Hepatocyte (in vitro differentiated cells): Measurements from ENCODE around the gene RASSF7. TPM values are rescaled to one million over a fixed set of nuclear protein-coding genes. Genes with fewer than 3 reads are reported as not detected.

Experiments
- DNase-seq: peaks from one replicate; pipeline ENCODE4 v3.0.0-alpha.2; 2016; ENCODE audit warnings: low spot score
- H2AFZ ChIP-seq: fragments of 200-600 bp; sonication (generic); 2 replicates; pipeline ENCODE4 v1.6.0; 2016; ENCODE audit warnings: antibody characterized with exemption, mild to moderate bottlenecking
- H3K27ac ChIP-seq: fragments of 200-600 bp; sonication (generic); 2 replicates; pipeline ENCODE4 v1.5.1; 2016; ENCODE audit warnings: mild to moderate bottlenecking
- H3K27me3 ChIP-seq: fragments of 200-600 bp; sonication (generic); 2 replicates; pipeline ENCODE4 v1.6.1; 2016
- H3K36me3 ChIP-seq: fragments of 200-600 bp; sonication (generic); replicated peaks from 2 replicates; pipeline ENCODE4 v1.5.1; 2016; ENCODE audit warnings: low read depth; ENCODE audit not compliant: insufficient read depth
- H3K4me1 ChIP-seq: fragments of 200-600 bp; sonication (generic); 2 replicates; pipeline ENCODE4 v1.5.1; 2016; ENCODE audit warnings: mild to moderate bottlenecking, moderate library complexity; ENCODE audit not compliant: insufficient read depth
- H3K4me2 ChIP-seq: fragments of 200-600 bp; sonication (generic); 2 replicates; pipeline ENCODE4 v1.6.0; 2016
- H3K4me3 ChIP-seq: fragments of 200-600 bp; sonication (generic); 2 replicates; pipeline ENCODE4 v1.5.1; 2016; ENCODE audit warnings: mild to moderate bottlenecking
- H3K79me2 ChIP-seq: fragments of 200-600 bp; sonication (generic); 2 replicates; pipeline ENCODE4 v1.6.0; 2017; ENCODE audit warnings: mild to moderate bottlenecking
- H3K9me2 ChIP-seq: fragments of 200-600 bp; sonication (generic); replicated peaks from 2 replicates; pipeline ENCODE4 v1.6.0; 2017; ENCODE audit warnings: mild to moderate bottlenecking; ENCODE audit not compliant: insufficient read depth
- H3K9me3 ChIP-seq: fragments of 200-600 bp; sonication (generic); 2 replicates; pipeline ENCODE4 v1.5.1; 2016; ENCODE audit warnings: low read depth, mild to moderate bottlenecking
- H4K20me1 ChIP-seq: fragments of 200-600 bp; sonication (generic); 2 replicates; pipeline ENCODE4 v1.6.0; 2016; ENCODE audit warnings: mild to moderate bottlenecking; ENCODE audit not compliant: insufficient read depth, poor library complexity, severe bottlenecking
- EZH2 ChIP-seq: fragments of 200-600 bp; sonication (generic); IDR thresholded peaks from 2 replicates; pipeline ENCODE4 v1.6.1; 2016; ENCODE audit warnings: antibody characterized with exemption, mild to moderate bottlenecking, borderline replicate concordance
- EZH2phosphoT487 ChIP-seq: fragments of 200-600 bp; sonication (generic); IDR thresholded peaks from one replicate; pipeline ENCODE4 v1.6.1; 2018; ENCODE audit warnings: antibody characterized with exemption, mild to moderate bottlenecking, low read depth, moderate library complexity; ENCODE audit not compliant: unreplicated experiment, severe bottlenecking
- WGBS: methylation state at CpG from one replicate; pipeline ENCODE4 v1.1.6; 2016; ENCODE audit warnings: low lambda C conversion rate; ENCODE audit errors: missing lambda C conversion rate; 5-methylcytosine and 5-hydroxymethylcytosine counted together
- polyA plus RNA-seq: library from polyadenylated mRNA; unstranded; fragments of >200 nt; fragmentation: Nextera tagmentation; extraction: Ambion mirVana; gene quantifications from 2 replicates; pipeline ENCODE4 v1.2.1, GENCODE V29; 2016
- total RNA-seq: library from RNA; depleted of rRNA; stranded (reverse); fragments of >200 nt; gene quantifications from 2 replicates; pipeline ENCODE4 v1.2.3, GENCODE V29; 2014
- TF ChIP-seq, protein P1 (sequence below): fragments of 200-600 bp; sonication (generic); IDR thresholded peaks from 2 replicates; pipeline ENCODE4 v1.5.1; 2016; ENCODE audit warnings: antibody characterized with exemption, mild to moderate bottlenecking; ENCODE audit not compliant: poor library complexity

The RASSF7 gene
- total and polyA plus RNA-seq, 2 experiments from 2014 or later = 75.8 to 104 TPM

DNA sequence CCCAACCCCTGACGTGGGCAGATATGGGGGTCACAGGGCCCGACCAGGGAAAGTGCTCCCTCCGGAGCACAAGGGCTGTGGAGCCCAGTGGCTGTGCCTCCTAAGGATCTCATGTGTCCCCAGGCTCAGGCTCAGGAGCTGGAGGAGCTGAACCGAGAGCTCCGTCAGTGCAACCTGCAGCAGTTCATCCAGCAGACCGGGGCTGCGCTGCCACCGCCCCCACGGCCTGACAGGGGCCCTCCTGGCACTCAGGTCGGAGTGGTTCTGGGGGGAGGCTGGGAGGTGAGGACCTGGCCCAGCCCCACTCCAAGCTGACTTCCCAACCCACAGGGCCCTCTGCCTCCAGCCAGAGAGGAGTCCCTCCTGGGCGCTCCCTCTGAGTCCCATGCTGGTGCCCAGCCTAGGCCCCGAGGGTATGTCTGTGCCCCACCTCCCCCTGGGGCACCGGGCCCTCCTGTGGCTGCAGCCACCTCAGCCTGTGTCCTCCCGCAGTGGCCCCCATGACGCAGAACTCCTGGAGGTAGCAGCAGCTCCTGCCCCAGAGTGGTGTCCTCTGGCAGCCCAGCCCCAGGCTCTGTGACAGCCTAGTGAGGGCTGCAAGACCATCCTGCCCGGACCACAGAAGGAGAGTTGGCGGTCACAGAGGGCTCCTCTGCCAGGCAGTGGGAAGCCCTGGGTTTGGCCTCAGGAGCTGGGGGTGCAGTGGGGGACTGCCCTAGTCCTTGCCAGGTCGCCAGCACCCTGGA, 2.5 kb downstream of the RASSF7 start:
- Histone ChIP-seq H3K9me2 (no peaks in the 10 kb centered on the region), H3K4me1 (peaks cover 30% of the 10 kb centered on the region), H3K9me3 (no peaks in the 10 kb centered on the region), H4K20me1 (no peaks in the 10 kb centered on the region), H3K27me3 (no peaks in the 10 kb centered on the region), H3K79me2 (peaks cover 17% of the 10 kb centered on the region), H3K4me2 (no peak overlapping the region), H2AFZ (no peak overlapping the region), H3K4me3 (no peak overlapping the region), H3K36me3 (no peaks in the 10 kb centered on the region), H3K27ac (no peak overlapping the region)
- TF ChIP-seq EZH2phosphoT487 = no peak
- TF ChIP-seq EZH2 = no peak
- TF ChIP-seq, protein P1, sequence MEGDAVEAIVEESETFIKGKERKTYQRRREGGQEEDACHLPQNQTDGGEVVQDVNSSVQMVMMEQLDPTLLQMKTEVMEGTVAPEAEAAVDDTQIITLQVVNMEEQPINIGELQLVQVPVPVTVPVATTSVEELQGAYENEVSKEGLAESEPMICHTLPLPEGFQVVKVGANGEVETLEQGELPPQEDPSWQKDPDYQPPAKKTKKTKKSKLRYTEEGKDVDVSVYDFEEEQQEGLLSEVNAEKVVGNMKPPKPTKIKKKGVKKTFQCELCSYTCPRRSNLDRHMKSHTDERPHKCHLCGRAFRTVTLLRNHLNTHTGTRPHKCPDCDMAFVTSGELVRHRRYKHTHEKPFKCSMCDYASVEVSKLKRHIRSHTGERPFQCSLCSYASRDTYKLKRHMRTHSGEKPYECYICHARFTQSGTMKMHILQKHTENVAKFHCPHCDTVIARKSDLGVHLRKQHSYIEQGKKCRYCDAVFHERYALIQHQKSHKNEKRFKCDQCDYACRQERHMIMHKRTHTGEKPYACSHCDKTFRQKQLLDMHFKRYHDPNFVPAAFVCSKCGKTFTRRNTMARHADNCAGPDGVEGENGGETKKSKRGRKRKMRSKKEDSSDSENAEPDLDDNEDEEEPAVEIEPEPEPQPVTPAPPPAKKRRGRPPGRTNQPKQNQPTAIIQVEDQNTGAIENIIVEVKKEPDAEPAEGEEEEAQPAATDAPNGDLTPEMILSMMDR = no peak
- 90% methylated on average over 18 of the region's 18 CpGs for WGBS
- no peak for DNase-seq

- Histone ChIP-seq H4K20me1 (no peaks in the 10 kb centered on the region), H3K4me3 (no peak overlapping the region), H3K9me2 (no peaks in the 10 kb centered on the region), H3K36me3 (no peaks in the 10 kb centered on the region), H3K79me2 (peaks cover 17% of the 10 kb centered on the region), H3K27ac (no peak overlapping the region), H3K4me1 (peaks cover 32% of the 10 kb centered on the region), H3K27me3 (no peaks in the 10 kb centered on the region), H2AFZ (no peak overlapping the region), H3K9me3 (no peaks in the 10 kb centered on the region), H3K4me2 (no peak overlapping the region)
- DNase-seq = no peak
- TF ChIP-seq EZH2 (no peak), EZH2phosphoT487 (no peak)
- TF ChIP-seq, protein P1 = no peak
- WGBS = 83% methylated on average over 12 of the region's 12 CpGs
These were observed 3.2 kb downstream of the RASSF7 start for GRCh38 chr11:563812-564578.

GRCh38 chr11:565921-566509, 5.2 kb downstream of the RASSF7 start:
- H3K4me1 ChIP-seq = peaks cover 28% of the 10 kb centered on the region
- no peaks in the 10 kb centered on the region for H3K9me3 ChIP-seq
- H3K79me2 ChIP-seq = peaks cover 17% of the 10 kb centered on the region
- TF ChIP-seq, protein P1 = no peak
- TF ChIP-seq EZH2phosphoT487 (no peak), EZH2 (no peak)
- no peak overlapping the region for H2AFZ ChIP-seq
- no peak overlapping the region for H3K4me3 ChIP-seq
- H4K20me1 ChIP-seq = no peaks in the 10 kb centered on the region
- H3K27me3 ChIP-seq = no peaks in the 10 kb centered on the region
- H3K36me3 ChIP-seq = no peaks in the 10 kb centered on the region
- no peak overlapping the region for H3K4me2 ChIP-seq
- DNase-seq = no peak
- no peaks in the 10 kb centered on the region for H3K9me2 ChIP-seq
- 72% methylated on average over 12 of the region's 12 CpGs for WGBS
- no peak overlapping the region for H3K27ac ChIP-seq
